Neural cell (in vitro differentiated cells): ENCODE data around the gene DPEP2. TPM values are rescaled to one million over a fixed set of nuclear protein-coding genes. Genes with fewer than 3 reads are reported as not detected.

Experiments
- H2AFZ ChIP-seq: fragments of 200-600, 300-800 bp; sonication (generic), shearing (Covaris generic); 2 replicates; pipeline ENCODE4 v1.6.0; 2014; ENCODE audit warnings: low read depth, mild to moderate bottlenecking, antibody characterized with exemption, low read length, moderate library complexity
- H3F3A ChIP-seq: fragments of 200-600 bp; shearing (Covaris generic); 2 replicates; pipeline ENCODE4 v1.6.1; 2016; ENCODE audit warnings: mild to moderate bottlenecking, moderate library complexity, mixed read lengths, antibody characterized with exemption, low read length; ENCODE audit not compliant: insufficient read depth, poor library complexity, severe bottlenecking
- H3K27ac ChIP-seq: fragments of 200-600, 300-800 bp; sonication (generic), shearing (Covaris generic); 2 replicates; pipeline ENCODE4 v1.5.1; 2014; ENCODE audit warnings: mild to moderate bottlenecking, low read length, moderate library complexity
- H3K27me3 ChIP-seq: fragments of 300-800, 200-600 bp; sonication (generic), shearing (Covaris generic); 2 replicates; pipeline ENCODE4 v1.6.0; 2014; ENCODE audit warnings: mild to moderate bottlenecking, low read depth, low read length, moderate library complexity; ENCODE audit not compliant: insufficient read depth
- H3K36me3 ChIP-seq: fragments of 300-800, 200-600 bp; sonication (generic), shearing (Covaris generic); 2 replicates; pipeline ENCODE4 v1.5.1; 2014; ENCODE audit warnings: mild to moderate bottlenecking, antibody characterized with exemption, low read length, moderate library complexity; ENCODE audit not compliant: insufficient read depth
- H3K4me2 ChIP-seq: fragments of 300-800, 200-600 bp; sonication (generic), shearing (Covaris generic); 2 replicates; pipeline ENCODE4 v1.6.0; 2014; ENCODE audit warnings: mild to moderate bottlenecking, low read length
- H3K4me3 ChIP-seq: fragments of 300-800, 200-600 bp; sonication (generic), shearing (Covaris generic); 2 replicates; pipeline ENCODE4 v1.5.1; 2014; ENCODE audit warnings: mild to moderate bottlenecking, low read length, moderate library complexity
- H3K79me2 ChIP-seq: fragments of 200-600 bp; shearing (Covaris generic); replicated peaks from 2 replicates; pipeline ENCODE4 v1.6.0; 2014; ENCODE audit warnings: mild to moderate bottlenecking, low read length, moderate library complexity; ENCODE audit not compliant: insufficient read depth
- H3K9ac ChIP-seq: fragments of 300-800, 200-600 bp; sonication (generic), shearing (Covaris generic); 2 replicates; pipeline ENCODE4 v1.6.1; 2016; ENCODE audit warnings: mild to moderate bottlenecking, low read length, mixed read lengths
- H3K9me2 ChIP-seq: fragments of 200-600 bp; shearing (Covaris generic); 2 replicates; pipeline ENCODE4 v1.6.1; 2016; ENCODE audit warnings: mild to moderate bottlenecking, low read length, mixed read lengths; ENCODE audit not compliant: insufficient read depth
- H3K9me3 ChIP-seq: fragments of 200-600, 300-800 bp; sonication (generic), shearing (Covaris generic); 2 replicates; pipeline ENCODE4 v1.6.1; 2016; ENCODE audit warnings: mild to moderate bottlenecking, mixed run types, low read length, moderate library complexity, mixed read lengths
- H4K20me1 ChIP-seq: fragments of 200-600 bp; shearing (Covaris generic); 2 replicates; pipeline ENCODE4 v1.6.1; 2016; ENCODE audit warnings: mild to moderate bottlenecking, mixed run types; ENCODE audit not compliant: insufficient read depth
- EP300 ChIP-seq: fragments of 450-650 bp; conservative IDR thresholded peaks from 2 replicates; pipeline ENCODE4 v1.6.1; 2014; ENCODE audit warnings: antibody characterized with exemption, mild to moderate bottlenecking, moderate library complexity; ENCODE audit not compliant: poor library complexity, severe bottlenecking
- EZH2 ChIP-seq: fragments of 200-600, 300-800 bp; shearing (Covaris generic), sonication (generic); IDR thresholded peaks from 2 replicates; pipeline ENCODE4 v1.6.1; 2014; ENCODE audit warnings: antibody characterized with exemption, low read length, borderline replicate concordance, mild to moderate bottlenecking; ENCODE audit not compliant: insufficient read depth, poor library complexity, severe bottlenecking
- MXI1 ChIP-seq: fragments of 450-650 bp; conservative IDR thresholded peaks from 2 replicates; pipeline ENCODE4 v1.6.1; 2014; ENCODE audit warnings: antibody characterized with exemption, mild to moderate bottlenecking; ENCODE audit not compliant: poor library complexity, severe bottlenecking
- POLR2AphosphoS5 ChIP-seq: IDR thresholded peaks from 2 replicates; pipeline ENCODE4 v1.6.1; 2012
- RAD21 ChIP-seq: fragments of 450-650 bp; conservative IDR thresholded peaks from 2 replicates; pipeline ENCODE4 v1.6.1; 2014; ENCODE audit warnings: antibody characterized with exemption, mild to moderate bottlenecking, moderate library complexity
- SMC3 ChIP-seq: fragments of 450-650 bp; conservative IDR thresholded peaks from 2 replicates; pipeline ENCODE4 v1.6.1; 2014; ENCODE audit warnings: antibody characterized with exemption, mild to moderate bottlenecking, moderate library complexity; ENCODE audit not compliant: poor library complexity
- TAF1 ChIP-seq: IDR thresholded peaks from 2 replicates; pipeline ENCODE4 v1.6.1; 2012; ENCODE audit warnings: low read depth
- polyA plus RNA-seq: library from polyadenylated mRNA; depleted of rRNA; stranded (reverse); fragments of >200 nt; gene quantifications from 2 replicates; pipeline ENCODE4 v1.2.3, GENCODE V29; 2014
- TF ChIP-seq, protein P1 (sequence below): fragments of 450-650 bp; IDR thresholded peaks from 2 replicates; pipeline ENCODE4 v1.5.1; 2014; ENCODE audit warnings: antibody characterized with exemption, mild to moderate bottlenecking, moderate library complexity; ENCODE audit not compliant: poor library complexity, severe bottlenecking
- TF ChIP-seq, protein P2 (sequence below): IDR thresholded peaks from 2 replicates; pipeline ENCODE4 v1.6.1; 2012; ENCODE audit warnings: borderline replicate concordance

The DPEP2 gene
- polyA plus RNA-seq, 1 donor from 2014 or later = not detected

DNA sequence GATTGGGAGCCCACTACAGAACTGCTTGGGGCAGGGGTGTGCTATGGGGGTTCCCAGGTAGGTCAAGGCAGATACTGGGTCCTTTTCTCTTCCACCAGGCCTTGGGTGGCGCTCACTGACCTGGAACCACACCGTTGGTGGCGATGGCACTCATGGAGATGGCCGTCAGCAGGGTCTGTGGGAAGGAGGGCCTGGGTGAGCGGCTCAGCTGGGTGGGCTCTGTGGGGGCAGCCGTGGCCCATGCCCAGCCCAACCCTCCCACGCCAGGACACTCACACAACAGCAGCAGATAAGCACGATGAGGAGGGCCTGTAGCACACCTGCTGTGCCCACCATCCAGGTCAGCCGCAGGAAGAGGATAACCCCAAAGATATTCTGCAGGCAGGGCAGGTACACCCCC is 41.7 kb downstream of the DPEP2 start:
- Histone ChIP-seq H3K4me3 (no peak overlapping the region), H3K79me2 (no peaks in the 10 kb centered on the region), H3K36me3 (no peaks in the 10 kb centered on the region), H3F3A (no peaks in the 10 kb centered on the region), H3K9ac (no peak overlapping the region), H4K20me1 (no peaks in the 10 kb centered on the region), H3K4me2 (no peak overlapping the region), H3K9me3 (no peaks in the 10 kb centered on the region), H3K27ac (no peak overlapping the region), H3K9me2 (no peaks in the 10 kb centered on the region), H3K27me3 (no peaks in the 10 kb centered on the region), H2AFZ (no peak overlapping the region)
- no peak for TF ChIP-seq EZH2
- no peak for TF ChIP-seq POLR2AphosphoS5
- TF ChIP-seq, protein P1, sequence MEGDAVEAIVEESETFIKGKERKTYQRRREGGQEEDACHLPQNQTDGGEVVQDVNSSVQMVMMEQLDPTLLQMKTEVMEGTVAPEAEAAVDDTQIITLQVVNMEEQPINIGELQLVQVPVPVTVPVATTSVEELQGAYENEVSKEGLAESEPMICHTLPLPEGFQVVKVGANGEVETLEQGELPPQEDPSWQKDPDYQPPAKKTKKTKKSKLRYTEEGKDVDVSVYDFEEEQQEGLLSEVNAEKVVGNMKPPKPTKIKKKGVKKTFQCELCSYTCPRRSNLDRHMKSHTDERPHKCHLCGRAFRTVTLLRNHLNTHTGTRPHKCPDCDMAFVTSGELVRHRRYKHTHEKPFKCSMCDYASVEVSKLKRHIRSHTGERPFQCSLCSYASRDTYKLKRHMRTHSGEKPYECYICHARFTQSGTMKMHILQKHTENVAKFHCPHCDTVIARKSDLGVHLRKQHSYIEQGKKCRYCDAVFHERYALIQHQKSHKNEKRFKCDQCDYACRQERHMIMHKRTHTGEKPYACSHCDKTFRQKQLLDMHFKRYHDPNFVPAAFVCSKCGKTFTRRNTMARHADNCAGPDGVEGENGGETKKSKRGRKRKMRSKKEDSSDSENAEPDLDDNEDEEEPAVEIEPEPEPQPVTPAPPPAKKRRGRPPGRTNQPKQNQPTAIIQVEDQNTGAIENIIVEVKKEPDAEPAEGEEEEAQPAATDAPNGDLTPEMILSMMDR = no peak
- TF ChIP-seq SMC3 = no peak
- no peak for TF ChIP-seq MXI1
- no peak for TF ChIP-seq TAF1
- TF ChIP-seq EP300 = no peak
- TF ChIP-seq RAD21 = no peak
- TF ChIP-seq, protein P2, sequence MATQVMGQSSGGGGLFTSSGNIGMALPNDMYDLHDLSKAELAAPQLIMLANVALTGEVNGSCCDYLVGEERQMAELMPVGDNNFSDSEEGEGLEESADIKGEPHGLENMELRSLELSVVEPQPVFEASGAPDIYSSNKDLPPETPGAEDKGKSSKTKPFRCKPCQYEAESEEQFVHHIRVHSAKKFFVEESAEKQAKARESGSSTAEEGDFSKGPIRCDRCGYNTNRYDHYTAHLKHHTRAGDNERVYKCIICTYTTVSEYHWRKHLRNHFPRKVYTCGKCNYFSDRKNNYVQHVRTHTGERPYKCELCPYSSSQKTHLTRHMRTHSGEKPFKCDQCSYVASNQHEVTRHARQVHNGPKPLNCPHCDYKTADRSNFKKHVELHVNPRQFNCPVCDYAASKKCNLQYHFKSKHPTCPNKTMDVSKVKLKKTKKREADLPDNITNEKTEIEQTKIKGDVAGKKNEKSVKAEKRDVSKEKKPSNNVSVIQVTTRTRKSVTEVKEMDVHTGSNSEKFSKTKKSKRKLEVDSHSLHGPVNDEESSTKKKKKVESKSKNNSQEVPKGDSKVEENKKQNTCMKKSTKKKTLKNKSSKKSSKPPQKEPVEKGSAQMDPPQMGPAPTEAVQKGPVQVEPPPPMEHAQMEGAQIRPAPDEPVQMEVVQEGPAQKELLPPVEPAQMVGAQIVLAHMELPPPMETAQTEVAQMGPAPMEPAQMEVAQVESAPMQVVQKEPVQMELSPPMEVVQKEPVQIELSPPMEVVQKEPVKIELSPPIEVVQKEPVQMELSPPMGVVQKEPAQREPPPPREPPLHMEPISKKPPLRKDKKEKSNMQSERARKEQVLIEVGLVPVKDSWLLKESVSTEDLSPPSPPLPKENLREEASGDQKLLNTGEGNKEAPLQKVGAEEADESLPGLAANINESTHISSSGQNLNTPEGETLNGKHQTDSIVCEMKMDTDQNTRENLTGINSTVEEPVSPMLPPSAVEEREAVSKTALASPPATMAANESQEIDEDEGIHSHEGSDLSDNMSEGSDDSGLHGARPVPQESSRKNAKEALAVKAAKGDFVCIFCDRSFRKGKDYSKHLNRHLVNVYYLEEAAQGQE = no peak

DNA sequence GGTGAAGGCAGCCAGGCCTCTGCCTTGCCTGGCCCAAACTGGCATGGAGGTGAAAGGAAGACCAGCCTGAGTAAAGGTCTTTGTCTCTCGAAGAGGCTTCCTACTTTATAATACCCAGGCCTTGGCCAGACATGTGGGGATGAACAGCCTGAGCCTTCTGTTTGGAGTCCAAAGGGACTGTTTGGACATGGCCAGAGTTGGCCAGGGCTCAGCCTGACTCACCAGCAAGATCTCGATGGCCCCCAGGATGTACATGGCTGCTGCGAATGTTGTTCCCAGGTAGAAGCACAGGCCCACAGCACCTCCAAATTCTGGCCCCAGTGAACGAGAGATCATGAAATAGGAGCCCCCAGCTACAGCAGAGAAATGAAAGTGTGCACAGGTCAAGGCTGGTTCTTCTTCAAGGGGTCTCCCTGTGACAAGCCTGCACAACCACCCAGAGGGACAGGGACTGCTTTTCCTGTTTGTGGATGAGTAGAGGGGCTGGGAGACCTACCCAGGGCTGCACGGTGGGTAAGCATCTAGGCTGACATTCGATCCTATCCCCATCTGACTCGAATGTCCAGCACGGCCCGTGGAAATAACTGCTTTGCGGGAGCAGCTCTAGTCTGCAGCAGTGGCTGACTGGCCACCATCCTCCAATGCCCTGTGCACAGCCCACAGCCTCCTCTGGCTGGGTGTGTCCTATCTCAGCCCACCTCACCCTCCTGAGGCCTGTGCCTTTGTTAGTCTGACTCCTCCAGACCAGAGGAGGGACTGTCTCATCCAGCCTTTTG is 44.7 kb downstream of the DPEP2 start:
- H3K27me3 ChIP-seq = no peaks in the 10 kb centered on the region
- H3K9ac ChIP-seq = no peak overlapping the region
- H3K36me3 ChIP-seq = no peaks in the 10 kb centered on the region
- H3K9me2 ChIP-seq = no peaks in the 10 kb centered on the region
- no peaks in the 10 kb centered on the region for H3K79me2 ChIP-seq
- H3F3A ChIP-seq = no peaks in the 10 kb centered on the region
- no peaks in the 10 kb centered on the region for H4K20me1 ChIP-seq
- H3K9me3 ChIP-seq = no peaks in the 10 kb centered on the region
- no peak overlapping the region for H3K4me2 ChIP-seq
- no peak overlapping the region for H3K4me3 ChIP-seq
- no peak overlapping the region for H2AFZ ChIP-seq
- no peak for TF ChIP-seq EZH2
- TF ChIP-seq MXI1 = no peak
- TF ChIP-seq EP300 = no peak
- no peak overlapping the region for H3K27ac ChIP-seq
